Right lobe of liver (tissue), 4 donors: ENCODE results near the gene SH3TC1.

Experiments
- CTCF ChIP-seq, 4 donors: fragments of 200-600 bp in 3 of 4; fragments of 450-650 bp in 1 of 4; IDR thresholded peaks; one replicate each; pipeline versions ENCODE4 v1.5.1 to v1.8.0; 2016 to 2022; ENCODE audit warnings: antibody characterized with exemption in 4 of 4, mild to moderate bottlenecking in 2 of 4
- POLR2A ChIP-seq: fragments of 450-650 bp; IDR thresholded peaks from one replicate; pipeline ENCODE4 v1.6.1; 2017; ENCODE audit warnings: antibody characterized with exemption, mild to moderate bottlenecking
- donor health status: DM: no; HTN: no; CAD: no.
- donor health status: DM: no; HTN: no; CAD: no.
- donor health status: DM: no; HTN: yes; CAD: no.

- no peak for TF ChIP-seq CTCF (IDR thresholded peaks at IDR 0.05)
- no peak for TF ChIP-seq POLR2A
Measured at GRCh38 chr4:8214136-8214535, 15.0 kb downstream of the SH3TC1 start.
